Progenitor cell of endocrine pancreas (in vitro differentiated cells): Measurements from ENCODE around the gene FOXO1. TPM values are rescaled to one million over a fixed set of nuclear protein-coding genes. Genes with fewer than 3 reads are reported as not detected.

Experiments
- DNase-seq: peaks from one replicate; pipeline ENCODE4 v3.0.0; 2021; ENCODE audit warnings: low spot score; ENCODE audit not compliant: unreplicated experiment
- H3K27ac Mint-ChIP-seq: 2 replicates; pipeline ENCODE4 v1.8.0; 2021; ENCODE audit warnings: mild to moderate bottlenecking, moderate library complexity, mixed read lengths
- H3K27me3 Mint-ChIP-seq: 2 replicates; pipeline ENCODE4 v1.8.0; 2021; ENCODE audit warnings: mixed read lengths
- H3K36me3 Mint-ChIP-seq: 2 replicates; pipeline ENCODE4 v1.8.0; 2022; ENCODE audit warnings: mixed read lengths; ENCODE audit not compliant: insufficient read depth
- H3K4me1 Mint-ChIP-seq: 2 replicates; pipeline ENCODE4 v1.8.0; 2021; ENCODE audit warnings: low read depth, mixed read lengths
- H3K4me3 Mint-ChIP-seq: 2 replicates; pipeline ENCODE4 v1.8.0; 2021; ENCODE audit warnings: low read depth, mild to moderate bottlenecking, moderate library complexity, mixed read lengths
- H3K9me3 Mint-ChIP-seq: 2 replicates; pipeline ENCODE4 v1.8.0; 2021; ENCODE audit warnings: low read depth, mixed read lengths
- CTCF ChIP-seq: fragments of 200-600 bp; sonication (generic); IDR thresholded peaks from one replicate; pipeline ENCODE4 v1.5.0; 2021; ENCODE audit warnings: antibody characterized with exemption, mild to moderate bottlenecking; ENCODE audit not compliant: unreplicated experiment
- total RNA-seq: library from RNA; stranded (reverse); gene quantifications from 2 replicates; pipeline ENCODE4 v1.2.1, GENCODE V29; 2021

FOXO1 gene
- total RNA-seq, 1 donor from 2014 or later: 15.7 TPM

DNA sequence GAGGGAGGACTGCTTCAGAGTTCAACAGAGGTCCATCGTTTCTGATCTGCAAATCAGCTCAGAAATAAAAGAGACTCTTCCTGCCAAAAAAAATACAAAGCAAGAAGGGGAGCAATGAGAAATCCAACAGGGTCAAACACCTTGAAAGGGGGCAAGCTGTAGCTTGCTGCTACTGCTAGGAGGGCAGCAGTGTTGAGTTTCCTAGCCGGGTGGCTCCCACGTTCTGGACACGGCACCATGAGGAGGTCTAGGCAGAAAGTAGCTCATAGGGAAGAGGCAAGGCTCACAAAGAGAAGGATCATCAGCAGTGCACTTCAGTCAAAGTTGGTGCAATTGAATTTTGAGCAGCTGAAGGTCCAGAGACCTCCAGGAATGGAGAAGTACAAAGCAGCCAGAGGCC lies 75.3 kb downstream of the FOXO1 start:
- H3K4me1 Mint-ChIP-seq: peaks cover 20% of the 10 kb centered on the region
- H3K9me3 Mint-ChIP-seq: no peaks in the 10 kb centered on the region

DNA sequence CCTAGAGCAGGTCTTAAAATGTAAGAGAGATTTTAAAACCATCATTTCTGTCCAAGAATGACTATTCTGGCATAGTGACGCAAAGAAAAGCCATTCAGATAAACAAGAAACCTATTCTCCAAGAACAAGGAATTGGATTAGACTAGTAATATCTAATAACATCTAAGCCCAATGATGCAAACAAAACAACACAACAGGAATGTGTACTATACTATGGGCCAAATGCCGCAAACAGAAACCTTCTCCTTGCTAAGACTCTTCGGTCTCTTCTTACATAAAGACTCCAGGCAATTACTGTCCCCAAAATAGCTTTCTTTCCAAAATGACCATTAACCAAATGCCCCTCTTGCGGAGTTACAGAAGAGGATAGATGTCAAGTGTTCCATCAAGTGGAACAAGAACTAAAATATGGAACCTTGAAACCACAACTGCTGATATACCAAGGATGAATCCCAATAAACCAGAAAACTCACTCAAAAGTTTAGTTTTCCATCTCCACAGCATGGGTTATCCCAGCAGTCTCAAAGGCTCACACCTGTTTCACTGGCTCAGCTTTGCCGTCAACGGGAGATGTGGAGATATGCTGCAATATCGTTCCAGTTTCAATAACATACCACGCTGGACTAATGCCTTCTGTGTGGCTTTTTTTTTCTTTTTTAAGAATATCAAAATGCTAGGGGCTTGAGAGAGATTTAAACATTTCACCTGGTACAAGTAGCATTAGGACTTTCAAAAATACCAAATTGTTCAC lies 76.2 kb downstream of the FOXO1 start:
- no peak overlapping the region for H3K4me3 Mint-ChIP-seq
- no peak for DNase-seq
- no peaks in the 10 kb centered on the region for H3K27me3 Mint-ChIP-seq
- no peaks in the 10 kb centered on the region for H3K36me3 Mint-ChIP-seq
- H3K27ac Mint-ChIP-seq: no peak overlapping the region
- TF ChIP-seq CTCF: no peak
- peaks cover 27% of the 10 kb centered on the region for H3K4me1 Mint-ChIP-seq
- no peaks in the 10 kb centered on the region for H3K9me3 Mint-ChIP-seq

More for the DNA sequence above, 75.3 kb downstream of the FOXO1 start:
- no peak overlapping the region for H3K4me3 Mint-ChIP-seq
- no peak overlapping the region for H3K27ac Mint-ChIP-seq
- DNase-seq: no peak
- no peak for TF ChIP-seq CTCF
- no peaks in the 10 kb centered on the region for H3K27me3 Mint-ChIP-seq
- H3K36me3 Mint-ChIP-seq: no peaks in the 10 kb centered on the region

- peaks cover 32% of the 10 kb centered on the region for H3K4me1 Mint-ChIP-seq
- no peak overlapping the region for H3K27ac Mint-ChIP-seq
- no peak for DNase-seq
- H3K4me3 Mint-ChIP-seq: no peak overlapping the region
- no peaks in the 10 kb centered on the region for H3K36me3 Mint-ChIP-seq
- H3K27me3 Mint-ChIP-seq: no peaks in the 10 kb centered on the region
- TF ChIP-seq CTCF: no peak
- H3K9me3 Mint-ChIP-seq: no peaks in the 10 kb centered on the region
Measured at GRCh38 chr13:40589285-40590109, 76.9 kb downstream of the FOXO1 start.

DNA sequence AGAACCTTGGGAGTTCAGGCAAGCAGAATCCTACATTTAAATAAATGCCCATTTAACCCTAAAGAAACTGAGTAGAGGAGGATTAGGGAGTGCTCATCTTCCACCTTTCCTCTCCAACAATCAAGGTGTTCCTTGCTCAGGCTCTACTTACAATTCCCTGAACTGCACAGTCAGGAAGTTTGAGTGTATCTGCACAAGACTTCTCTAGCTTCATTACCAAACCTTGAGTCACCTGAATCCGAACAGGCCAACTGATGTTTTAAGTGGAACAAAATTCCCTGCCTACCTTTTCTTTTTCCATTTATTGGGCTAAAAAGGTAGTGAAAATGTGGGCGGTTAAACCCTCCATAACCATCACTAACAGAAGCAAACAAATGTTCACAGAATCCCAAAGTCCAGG lies 78.3 kb downstream of the FOXO1 start:
- no peak for TF ChIP-seq CTCF
- Mint-ChIP-seq H3K4me1 (peaks cover 32% of the 10 kb centered on the region), H3K27ac (no peak overlapping the region), H3K4me3 (no peak overlapping the region), H3K36me3 (peaks cover 5% of the 10 kb centered on the region), H3K9me3 (peaks cover 7% of the 10 kb centered on the region), H3K27me3 (no peaks in the 10 kb centered on the region)
- DNase-seq: no peak

GRCh38 chr13:40586886-40587565 lies 79.4 kb downstream of the FOXO1 start:
- no peaks in the 10 kb centered on the region for H3K27me3 Mint-ChIP-seq
- peaks cover 32% of the 10 kb centered on the region for H3K4me1 Mint-ChIP-seq
- H3K4me3 Mint-ChIP-seq: no peak overlapping the region
- no peak for DNase-seq
- TF ChIP-seq CTCF: no peak
- H3K36me3 Mint-ChIP-seq: peaks cover 8% of the 10 kb centered on the region
- peaks cover 13% of the 10 kb centered on the region for H3K9me3 Mint-ChIP-seq
- H3K27ac Mint-ChIP-seq: no peak overlapping the region
